Measurements from ENCODE around the gene APOD. TPM values are rescaled to one million over a fixed set of nuclear protein-coding genes. Genes with fewer than 3 reads are reported as not detected.
"Not testable (repeated sequence)": the region's sequence is repeated elsewhere in the genome, so short reads cannot be mapped to it uniquely, and the experiment has no call there.

Gene APOD
- total RNA-seq, 1 donor from 2014 or later = 549 TPM

DNA sequence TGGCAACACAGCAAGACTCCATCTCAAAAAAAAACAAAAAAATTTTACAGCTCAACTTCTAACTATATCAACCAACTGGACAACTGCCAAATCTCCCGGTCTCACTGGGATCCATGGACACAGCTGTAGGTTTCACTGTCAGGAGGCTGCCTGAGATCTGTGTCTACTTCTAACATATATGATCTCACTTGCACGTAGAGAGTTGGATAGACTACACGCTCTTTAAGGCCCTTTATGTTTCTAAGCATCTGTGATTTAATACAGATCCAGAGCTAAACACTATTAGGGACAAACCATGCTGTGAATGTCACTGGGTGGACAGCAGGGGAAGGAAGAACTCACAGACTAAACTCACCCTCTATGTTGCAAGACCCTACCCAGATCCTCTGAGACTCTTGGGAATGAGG, 13.0 kb upstream of the APOD start:
- H3K27ac ChIP-seq = no peak overlapping the region
- H3K27me3 ChIP-seq = no peaks in the 10 kb centered on the region
- no peak for DNase-seq (ENCODE audit: extremely low spot score in 2 of 2)
- intact Hi-C loops (cut with DNase I) = no loop called here
- H3K4me1 ChIP-seq = no peaks in the 10 kb centered on the region
- no peak overlapping the region for H3K4me3 ChIP-seq
- no peaks in the 10 kb centered on the region for H3K36me3 ChIP-seq
- no peaks in the 10 kb centered on the region for H3K9me3 ChIP-seq
- TF ChIP-seq, protein P1, sequence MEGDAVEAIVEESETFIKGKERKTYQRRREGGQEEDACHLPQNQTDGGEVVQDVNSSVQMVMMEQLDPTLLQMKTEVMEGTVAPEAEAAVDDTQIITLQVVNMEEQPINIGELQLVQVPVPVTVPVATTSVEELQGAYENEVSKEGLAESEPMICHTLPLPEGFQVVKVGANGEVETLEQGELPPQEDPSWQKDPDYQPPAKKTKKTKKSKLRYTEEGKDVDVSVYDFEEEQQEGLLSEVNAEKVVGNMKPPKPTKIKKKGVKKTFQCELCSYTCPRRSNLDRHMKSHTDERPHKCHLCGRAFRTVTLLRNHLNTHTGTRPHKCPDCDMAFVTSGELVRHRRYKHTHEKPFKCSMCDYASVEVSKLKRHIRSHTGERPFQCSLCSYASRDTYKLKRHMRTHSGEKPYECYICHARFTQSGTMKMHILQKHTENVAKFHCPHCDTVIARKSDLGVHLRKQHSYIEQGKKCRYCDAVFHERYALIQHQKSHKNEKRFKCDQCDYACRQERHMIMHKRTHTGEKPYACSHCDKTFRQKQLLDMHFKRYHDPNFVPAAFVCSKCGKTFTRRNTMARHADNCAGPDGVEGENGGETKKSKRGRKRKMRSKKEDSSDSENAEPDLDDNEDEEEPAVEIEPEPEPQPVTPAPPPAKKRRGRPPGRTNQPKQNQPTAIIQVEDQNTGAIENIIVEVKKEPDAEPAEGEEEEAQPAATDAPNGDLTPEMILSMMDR (IDR thresholded peaks at IDR 0.05) = no peak
- no peak for TF ChIP-seq POLR2A (IDR thresholded peaks at IDR 0.05)
- TF ChIP-seq POLR2AphosphoS5 (IDR thresholded peaks at IDR 0.05; ENCODE audit: insufficient read depth in 1 of 2, low read depth in 1 of 2) = no peak

DNA sequence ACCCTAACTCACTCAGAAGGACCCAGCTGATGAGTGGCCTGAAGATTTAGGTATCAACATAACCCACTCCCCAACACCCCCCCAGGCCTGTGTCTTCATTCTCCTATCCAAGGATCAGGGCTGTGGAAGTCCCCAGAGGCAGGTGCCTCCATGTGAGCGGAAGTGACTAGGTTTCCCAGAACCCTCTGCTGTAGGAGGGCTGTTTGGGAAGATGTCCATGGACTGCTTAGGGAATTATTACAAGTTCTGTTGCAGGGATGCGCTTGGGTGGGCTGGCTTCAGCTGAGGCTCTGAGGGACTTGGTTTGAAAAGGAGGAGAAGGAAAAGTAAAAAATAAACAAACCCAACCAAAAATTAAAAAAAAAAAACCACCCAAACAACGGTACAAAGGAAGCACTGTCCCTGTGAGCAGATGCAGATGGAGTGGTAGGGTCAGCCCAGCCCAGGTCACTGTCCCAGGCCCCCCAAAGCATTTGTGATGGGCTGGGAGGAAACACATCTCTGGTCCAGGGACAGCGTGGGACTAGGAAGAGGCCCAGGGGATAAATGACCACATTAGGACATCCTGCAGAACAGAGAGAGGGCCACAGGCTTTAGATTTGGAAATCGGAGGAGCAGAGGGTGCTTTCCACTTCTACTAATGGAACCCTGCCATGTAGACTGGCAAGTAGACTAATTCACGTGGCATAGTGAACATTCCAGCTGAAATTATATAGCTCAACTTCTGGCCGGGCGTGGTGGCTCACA, 12.2 kb upstream of the APOD start:
- TF ChIP-seq POLR2A (IDR thresholded peaks at IDR 0.05) = no peak
- no peak for TF ChIP-seq POLR2AphosphoS5 (IDR thresholded peaks at IDR 0.05; ENCODE audit: insufficient read depth in 1 of 2, low read depth in 1 of 2)
- TF ChIP-seq, protein P1 (IDR thresholded peaks at IDR 0.05) = no peak
- Histone ChIP-seq H3K27ac (no peak overlapping the region), H3K4me1 (no peaks in the 10 kb centered on the region), H3K36me3 (no peaks in the 10 kb centered on the region), H3K4me3 (no peak overlapping the region), H3K27me3 (no peaks in the 10 kb centered on the region), H3K9me3 (no peaks in the 10 kb centered on the region)
- no peak for DNase-seq (ENCODE audit: extremely low spot score in 2 of 2)
- intact Hi-C loops (cut with DNase I) = no loop called here

DNA sequence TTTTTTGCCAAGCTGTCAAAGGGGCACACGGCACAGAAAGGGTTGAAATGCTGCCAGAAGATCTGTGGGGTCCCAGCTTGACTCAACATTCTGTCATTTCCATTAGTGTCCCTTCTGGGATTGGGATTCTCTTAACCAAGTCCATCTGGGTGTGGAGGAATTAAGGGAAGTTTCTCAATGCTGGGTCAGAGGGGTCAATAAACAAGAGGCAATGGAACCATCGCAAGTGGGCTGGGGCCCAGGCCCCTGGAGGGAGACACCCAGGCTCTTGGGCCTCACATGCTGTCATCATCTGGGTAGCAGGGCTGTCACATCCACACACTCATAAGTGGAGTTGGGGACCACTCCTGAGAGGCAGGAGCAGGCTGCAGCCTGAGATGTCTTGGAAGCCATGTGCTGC, 8.1 kb upstream of the APOD start:
- Histone ChIP-seq H3K9me3 (no peaks in the 10 kb centered on the region), H3K4me1 (no peaks in the 10 kb centered on the region), H3K36me3 (no peaks in the 10 kb centered on the region), H3K27me3 (no peaks in the 10 kb centered on the region), H3K27ac (no peak overlapping the region), H3K4me3 (no peak overlapping the region)
- intact Hi-C loops (cut with DNase I) = no loop called here
- TF ChIP-seq, protein P1 (IDR thresholded peaks at IDR 0.05) = no peak
- TF ChIP-seq POLR2AphosphoS5 (IDR thresholded peaks at IDR 0.05; ENCODE audit: insufficient read depth in 1 of 2, low read depth in 1 of 2) = no peak
- TF ChIP-seq POLR2A (IDR thresholded peaks at IDR 0.05) = no peak
- no peak for DNase-seq (ENCODE audit: extremely low spot score in 2 of 2)

DNA sequence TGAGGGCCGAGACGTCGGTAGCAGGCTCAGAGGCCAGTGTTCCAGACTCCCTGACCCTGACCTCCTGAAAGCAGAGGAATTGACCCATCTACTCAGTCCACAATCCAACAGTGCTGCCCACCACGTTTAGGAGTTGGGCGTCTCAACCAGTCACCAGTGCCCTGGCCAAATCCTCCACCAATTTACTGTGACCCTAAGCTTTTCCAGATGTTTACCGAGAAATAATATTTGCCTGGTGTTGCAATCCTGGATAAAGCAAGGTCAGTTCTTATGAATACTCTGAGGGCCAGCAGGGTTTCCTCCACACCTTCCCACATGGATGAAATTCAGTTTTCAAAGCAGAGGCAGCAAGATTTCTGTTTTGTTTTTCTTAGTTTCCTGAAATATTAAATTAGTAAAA, 7.5 kb upstream of the APOD start:
- intact Hi-C loops (cut with DNase I) = no loop called here
- Histone ChIP-seq H3K9me3 (no peaks in the 10 kb centered on the region), H3K4me1 (no peaks in the 10 kb centered on the region), H3K27me3 (no peaks in the 10 kb centered on the region), H3K36me3 (no peaks in the 10 kb centered on the region), H3K27ac (peak overlapping the region; percentile 44), H3K4me3 (no peak overlapping the region)
- no peak for DNase-seq (ENCODE audit: extremely low spot score in 2 of 2)
- TF ChIP-seq POLR2A (IDR thresholded peaks at IDR 0.05) (no peak), POLR2AphosphoS5 (IDR thresholded peaks at IDR 0.05; ENCODE audit: insufficient read depth in 1 of 2, low read depth in 1 of 2) (peak in 1 of 2 donors; percentile 16)
- TF ChIP-seq, protein P1 (IDR thresholded peaks at IDR 0.05) = no peak

DNA sequence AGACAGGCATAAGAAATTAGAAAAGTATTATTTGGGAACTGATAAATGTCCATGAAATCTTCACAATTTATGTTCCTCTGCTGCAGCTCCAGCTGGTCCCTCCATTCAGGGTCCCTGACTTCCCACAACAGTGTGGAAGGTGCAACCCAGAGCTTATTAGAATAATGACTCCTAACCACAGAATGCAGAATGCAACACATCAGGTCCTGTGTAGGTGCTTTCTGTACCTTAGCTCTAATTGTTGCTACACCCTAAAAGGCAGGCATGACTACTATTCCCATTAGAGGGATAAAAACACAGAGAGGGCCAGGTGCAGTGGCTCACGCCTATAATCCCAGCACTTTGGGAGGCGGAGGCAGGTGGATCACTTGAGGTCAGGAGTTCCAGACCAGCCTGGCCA, 6.6 kb upstream of the APOD start:
- H3K9me3 ChIP-seq; H3K4me1 ChIP-seq; H3K27me3 ChIP-seq; H3K36me3 ChIP-seq; H3K4me3 ChIP-seq; DNase-seq (ENCODE audit: extremely low spot score in 2 of 2); intact Hi-C loops (cut with DNase I): not testable (repeated sequence)
- H3K27ac ChIP-seq = peak overlapping the region; percentile 44

DNA sequence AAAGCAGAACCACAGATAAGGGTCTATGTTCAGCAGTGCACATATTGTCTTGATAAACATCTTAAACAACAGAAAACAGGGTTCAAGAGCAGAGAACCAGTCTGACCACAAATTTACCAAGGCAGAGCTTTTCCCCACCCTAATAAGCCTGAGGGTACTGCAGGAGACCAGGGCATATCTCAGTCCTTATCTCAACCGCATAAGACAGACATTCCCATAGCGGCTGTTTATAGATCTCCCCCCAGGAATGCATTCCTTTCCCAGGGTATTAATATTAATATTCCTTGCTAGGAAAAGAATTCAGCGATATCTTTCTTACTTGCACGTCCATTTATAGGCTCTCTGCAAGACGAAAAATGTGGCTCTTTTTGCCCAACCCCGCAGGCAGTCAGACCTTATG, 6.1 kb upstream of the APOD start:
- H3K4me3 ChIP-seq; H3K9me3 ChIP-seq; DNase-seq (ENCODE audit: extremely low spot score in 2 of 2); H3K27me3 ChIP-seq; H3K4me1 ChIP-seq; H3K27ac ChIP-seq; intact Hi-C loops (cut with DNase I); H3K36me3 ChIP-seq: not testable (repeated sequence)

Measured in vagina (tissue), 2 donors.